C4-2B (cell line): ENCODE data around the gene BICDL1.

Experiments
- H3K27ac ChIP-seq: fragments of 450-650 bp; 2 replicates; pipeline ENCODE4 v1.5.1; 2017
- CTCF ChIP-seq: fragments of 450-650 bp; conservative IDR thresholded peaks from 2 replicates; pipeline ENCODE4 v1.5.1; 2017; ENCODE audit warnings: mild to moderate bottlenecking
- ZFX ChIP-seq: fragments of 450-650 bp; IDR thresholded peaks from 2 replicates; pipeline ENCODE4 v1.6.1; 2017

BICDL1 gene

DNA sequence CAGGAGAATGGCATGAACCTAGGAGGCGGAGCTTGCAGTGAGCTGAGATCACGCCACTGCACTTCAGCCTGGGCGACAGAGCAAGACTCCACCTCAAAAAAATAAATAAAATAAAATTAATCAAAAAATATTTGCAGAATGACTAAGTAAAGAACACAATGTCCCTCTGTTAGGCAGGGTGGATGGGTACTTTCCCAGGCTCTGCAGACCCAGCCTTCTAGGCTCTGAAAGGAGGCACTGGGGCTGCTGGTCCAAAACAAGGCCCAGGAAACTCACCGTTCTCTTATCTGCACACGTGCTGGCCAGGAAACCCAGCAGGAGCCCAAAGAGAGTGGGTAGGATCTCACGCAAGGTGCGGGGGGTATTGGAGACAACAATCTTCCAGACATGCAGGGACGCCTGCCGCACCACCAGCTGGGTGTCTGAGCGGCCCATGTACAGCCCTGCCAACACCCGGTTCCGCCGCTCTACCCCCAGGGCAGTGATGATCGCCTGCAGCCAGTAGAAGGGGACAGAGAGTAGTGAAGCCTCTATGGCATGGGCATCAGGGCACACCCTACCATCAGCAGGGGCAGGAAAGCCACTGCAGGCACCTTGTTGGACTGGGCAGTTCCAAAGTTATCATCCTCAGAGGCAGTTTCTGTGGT, 153.3 kb downstream of the BICDL1 start:
- peak overlapping the region; percentile 14; the same call in 1 of the 2 replicates for H3K27ac ChIP-seq
- no peak for TF ChIP-seq ZFX
- no peak for TF ChIP-seq CTCF
